Omental fat pad (tissue), 4 donors: Measurements from ENCODE around the gene CSTF3. TPM values are rescaled to one million over a fixed set of nuclear protein-coding genes. Genes with fewer than 3 reads are reported as not detected.

Experiments used
- ATAC-seq: fragments of 150-250 bp; one replicate; pipeline ENCODE4 v1.9.1; 2016; ENCODE audit warnings: mild to moderate bottlenecking, moderate library complexity; ENCODE audit not compliant: low FRiP score
- DNase-seq: peaks from one replicate; pipeline ENCODE4 v3.0.0-alpha.2; 2019; ENCODE audit warnings: low spot score
- total RNA-seq, 4 donors: library from RNA; depleted of rRNA; stranded (reverse); fragments of >200 nt; gene quantifications; one replicate each; pipeline ENCODE4 v1.1.0, GENCODE V29; 2016
- TF ChIP-seq, protein P1 (sequence below), 3 donors: fragments of 450-650 bp; IDR thresholded peaks; one replicate each; pipeline ENCODE4 v1.5.1; 2016 to 2017; ENCODE audit warnings: antibody characterized with exemption in 3 of 3, mild to moderate bottlenecking in 3 of 3, moderate library complexity in 2 of 3

CSTF3 gene
- total RNA-seq, 4 donors from 2014 or later = 7.9 to 22.1 (median 11.4) TPM

DNA sequence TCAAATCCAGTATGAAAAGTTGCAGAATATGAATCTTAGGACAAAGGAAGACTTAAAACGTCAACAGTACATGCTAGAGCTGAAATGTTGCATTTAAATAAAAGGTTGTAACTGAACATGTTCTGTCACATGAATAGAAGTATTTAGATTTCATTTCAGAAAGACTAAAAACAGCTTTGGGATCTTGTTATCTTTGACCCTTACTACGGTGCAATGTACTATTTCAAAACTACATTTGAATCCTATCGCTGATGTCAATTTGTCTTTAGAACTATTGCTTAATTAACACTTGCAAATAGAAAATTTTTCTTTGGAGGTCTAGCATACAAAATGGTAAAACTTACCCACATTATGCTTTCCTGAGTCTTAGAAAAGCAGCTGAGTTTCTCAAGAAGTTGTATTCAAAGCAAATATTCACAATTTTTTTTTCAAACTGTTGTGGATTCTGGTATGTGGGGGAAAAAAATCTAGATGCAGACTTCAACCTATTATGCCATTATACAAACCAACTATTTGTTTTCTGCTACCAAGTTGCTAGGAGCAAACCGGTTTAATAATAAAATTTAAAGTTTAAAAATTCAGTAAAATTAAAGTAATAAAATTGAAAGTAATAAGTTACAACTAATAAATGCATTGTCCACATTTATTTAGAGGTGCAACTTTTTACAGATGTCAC, 25.4 kb downstream of the CSTF3 start:
- DNase-seq (no peak), ATAC-seq (no peak)
- TF ChIP-seq, protein P1, sequence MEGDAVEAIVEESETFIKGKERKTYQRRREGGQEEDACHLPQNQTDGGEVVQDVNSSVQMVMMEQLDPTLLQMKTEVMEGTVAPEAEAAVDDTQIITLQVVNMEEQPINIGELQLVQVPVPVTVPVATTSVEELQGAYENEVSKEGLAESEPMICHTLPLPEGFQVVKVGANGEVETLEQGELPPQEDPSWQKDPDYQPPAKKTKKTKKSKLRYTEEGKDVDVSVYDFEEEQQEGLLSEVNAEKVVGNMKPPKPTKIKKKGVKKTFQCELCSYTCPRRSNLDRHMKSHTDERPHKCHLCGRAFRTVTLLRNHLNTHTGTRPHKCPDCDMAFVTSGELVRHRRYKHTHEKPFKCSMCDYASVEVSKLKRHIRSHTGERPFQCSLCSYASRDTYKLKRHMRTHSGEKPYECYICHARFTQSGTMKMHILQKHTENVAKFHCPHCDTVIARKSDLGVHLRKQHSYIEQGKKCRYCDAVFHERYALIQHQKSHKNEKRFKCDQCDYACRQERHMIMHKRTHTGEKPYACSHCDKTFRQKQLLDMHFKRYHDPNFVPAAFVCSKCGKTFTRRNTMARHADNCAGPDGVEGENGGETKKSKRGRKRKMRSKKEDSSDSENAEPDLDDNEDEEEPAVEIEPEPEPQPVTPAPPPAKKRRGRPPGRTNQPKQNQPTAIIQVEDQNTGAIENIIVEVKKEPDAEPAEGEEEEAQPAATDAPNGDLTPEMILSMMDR (IDR thresholded peaks at IDR 0.05) = no peak

DNA sequence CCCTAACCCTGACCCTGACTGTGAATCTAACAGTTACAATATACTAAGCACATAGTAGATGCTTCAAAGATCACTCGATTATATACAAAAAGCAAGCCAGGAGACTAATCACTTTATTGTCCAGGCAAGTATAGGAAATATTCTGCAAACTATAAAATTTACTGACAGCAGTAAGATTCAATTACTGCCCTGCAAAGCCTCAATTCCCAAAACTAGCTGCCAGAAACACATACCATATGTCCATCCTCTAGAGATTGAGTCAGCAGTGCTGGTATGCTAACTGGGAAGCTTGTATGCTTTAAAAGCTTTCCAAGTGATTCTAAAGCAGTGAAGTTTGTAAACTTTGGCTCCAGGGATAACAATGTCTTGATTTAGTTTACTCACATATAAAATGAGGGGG, 26.1 kb downstream of the CSTF3 start:
- no peak for ATAC-seq
- TF ChIP-seq, protein P1 (IDR thresholded peaks at IDR 0.05) = no peak
- DNase-seq = no peak

DNA sequence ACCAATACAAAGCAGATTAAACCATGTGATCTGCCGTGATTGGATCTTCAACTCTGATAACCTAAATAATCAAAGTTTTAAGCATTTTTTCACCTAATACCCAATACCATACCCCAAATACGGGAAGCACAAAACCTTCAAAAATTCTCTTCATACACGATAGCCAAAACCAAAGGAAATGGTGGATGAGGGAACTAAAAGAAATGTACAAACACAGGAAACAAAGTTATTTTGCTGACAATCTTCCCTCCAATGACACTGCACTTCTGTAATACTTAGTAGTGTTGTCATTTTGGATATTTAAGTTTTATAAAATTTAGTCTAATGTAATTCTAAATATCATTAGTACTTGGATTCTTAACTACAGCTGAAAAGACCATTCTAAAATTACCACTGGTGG, 27.0 kb downstream of the CSTF3 start:
- TF ChIP-seq, protein P1 (IDR thresholded peaks at IDR 0.05) = no peak
- DNase-seq = no peak
- no peak for ATAC-seq

DNA sequence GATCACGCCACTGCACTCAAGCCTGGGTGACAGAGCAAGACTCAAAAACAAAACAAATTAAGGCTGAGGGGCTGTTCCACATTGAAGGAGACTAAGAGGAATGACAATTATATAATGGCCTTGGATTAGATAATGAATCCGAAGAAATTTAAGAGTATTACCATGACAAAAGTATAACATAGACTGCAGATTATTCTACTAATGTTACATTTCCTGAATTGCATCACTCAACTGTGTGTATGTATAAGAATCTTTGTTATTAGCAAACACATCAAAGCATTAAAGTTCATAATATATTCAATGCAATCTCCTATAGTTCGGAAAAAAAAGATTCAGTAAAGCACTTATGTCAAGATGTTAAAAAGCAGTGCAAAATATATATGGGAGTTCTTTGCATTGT, 27.5 kb downstream of the CSTF3 start:
- ATAC-seq (no peak), DNase-seq (no peak)
- TF ChIP-seq, protein P1 (IDR thresholded peaks at IDR 0.05) = no peak

DNA sequence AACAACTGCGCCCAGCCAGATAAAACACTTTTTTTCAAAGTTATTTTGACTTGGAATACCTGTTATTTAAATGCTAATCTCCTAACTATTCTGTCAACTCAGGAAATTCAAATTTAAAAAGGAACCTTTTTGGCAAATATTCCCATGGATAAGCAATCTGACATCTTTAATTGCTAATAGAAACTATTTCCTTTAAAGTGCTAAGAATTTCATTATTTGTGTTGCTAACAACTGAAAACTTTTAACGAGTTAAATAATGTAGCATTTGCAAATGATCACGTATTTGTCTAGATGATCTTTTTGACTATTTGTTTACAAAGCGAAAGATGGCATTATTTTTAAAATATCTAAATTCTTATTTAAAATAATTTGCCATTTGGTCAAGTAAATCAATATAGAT, 28.8 kb downstream of the CSTF3 start:
- no peak for ATAC-seq
- no peak for DNase-seq
- TF ChIP-seq, protein P1 (IDR thresholded peaks at IDR 0.05) = no peak

DNA sequence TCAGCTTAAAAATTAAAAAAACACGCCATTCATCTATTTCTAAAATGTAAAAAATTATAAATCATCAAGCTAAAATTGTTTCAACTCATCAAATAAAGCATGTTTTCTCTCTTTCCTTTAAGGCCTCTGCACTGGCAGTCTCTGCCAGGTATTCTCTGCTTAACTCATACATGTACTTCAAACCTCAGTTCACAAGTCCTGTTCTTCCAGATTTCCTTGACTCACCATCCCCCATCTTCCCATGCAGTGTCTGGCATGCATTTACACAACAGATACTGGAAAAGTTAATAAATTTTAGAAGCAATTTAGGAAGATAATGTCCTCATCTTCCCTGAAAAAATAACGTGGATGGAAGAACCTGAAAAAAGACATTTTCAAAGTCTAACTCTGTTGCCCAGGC, 32.5 kb downstream of the CSTF3 start:
- TF ChIP-seq, protein P1 (IDR thresholded peaks at IDR 0.05) = no peak
- DNase-seq (no peak), ATAC-seq (no peak)

DNA sequence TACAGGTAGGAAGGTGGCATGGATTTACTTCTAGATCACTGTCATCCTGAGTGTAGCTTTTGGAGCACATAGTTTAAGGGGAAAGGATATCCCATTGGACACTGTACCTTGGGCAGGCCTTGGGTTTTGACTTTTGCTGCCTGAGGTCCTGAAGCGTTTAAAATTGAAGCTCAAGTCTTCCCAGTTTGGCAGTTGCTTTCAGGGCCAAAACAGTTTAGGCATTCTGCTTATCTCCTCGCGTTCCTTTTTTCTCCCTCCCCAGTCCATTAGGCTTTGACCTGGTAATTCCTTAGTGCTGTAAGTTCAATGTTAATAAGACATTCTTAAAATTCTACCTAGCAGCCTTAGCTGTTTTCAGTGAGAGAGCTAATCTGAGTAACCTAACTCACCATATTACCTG, 35.7 kb downstream of the CSTF3 start:
- TF ChIP-seq, protein P1 (IDR thresholded peaks at IDR 0.05) = no peak
- DNase-seq = no peak
- no peak for ATAC-seq
